Keratinocyte (primary cell): Measurements from ENCODE around the gene BIK. TPM values are rescaled to one million over a fixed set of nuclear protein-coding genes. Genes with fewer than 3 reads are reported as not detected.

Source experiments
- DNase-seq: peaks from one replicate; pipeline ENCODE4 v3.0.0-alpha.2; 2011; ENCODE audit warnings: low read depth, missing footprints, low spot score
- FAIRE-seq: peaks from 2 replicates; lab custom pipeline; 2011; peaks lifted over from hg19 to GRCh38; lab: Jason Lieb, UNC
- H2AFZ ChIP-seq: 2 replicates; pipeline ENCODE4 v1.6.0; 2012; ENCODE audit warnings: low read length, control low read depth, inconsistent platforms; ENCODE audit not compliant: control insufficient read depth
- H3K27ac ChIP-seq: 2 replicates; pipeline ENCODE4 v1.5.1; 2011; ENCODE audit warnings: low read length; ENCODE audit not compliant: control insufficient read depth, insufficient read depth
- H3K27me3 ChIP-seq: 3 replicates; pipeline ENCODE4 v1.6.0; 2011; ENCODE audit warnings: low read length; ENCODE audit not compliant: control insufficient read depth, insufficient read depth; ENCODE audit errors: extremely low read depth
- H3K36me3 ChIP-seq, 2 experiments: 2 replicates in 1 of 2; 3 replicates in 1 of 2; pipeline ENCODE4 v1.5.1; 2011; ENCODE audit warnings: low read length in 2 of 2, mild to moderate bottlenecking in 1 of 2; ENCODE audit not compliant: control insufficient read depth in 2 of 2, insufficient read depth in 2 of 2; ENCODE audit errors: extremely low read depth in 1 of 2
- H3K4me1 ChIP-seq: 3 replicates; pipeline ENCODE4 v1.5.1; 2011; ENCODE audit warnings: low read length; ENCODE audit not compliant: control insufficient read depth, insufficient read depth; ENCODE audit errors: extremely low read depth
- H3K4me2 ChIP-seq: 3 replicates; pipeline ENCODE4 v1.6.0; 2011; ENCODE audit warnings: low read depth, low read length; ENCODE audit not compliant: control insufficient read depth, insufficient read depth; ENCODE audit errors: extremely low read depth
- H3K4me3 ChIP-seq, 3 experiments: fragments of 200-600 bp in 1 of 3; sonication (generic) in 1 of 3; 2 replicates in 2 of 3; 3 replicates in 1 of 3; pipeline ENCODE4 v1.5.1; 2011 to 2016; ENCODE audit warnings: low read length in 3 of 3, mild to moderate bottlenecking in 3 of 3, control low read depth in 2 of 3, inconsistent platforms in 1 of 3, low read depth in 1 of 3, mixed read lengths in 1 of 3, mixed run types in 1 of 3, moderate library complexity in 1 of 3; ENCODE audit not compliant: control insufficient read depth in 2 of 3, insufficient read depth in 2 of 3; ENCODE audit errors: extremely low read depth in 1 of 3
- H3K79me2 ChIP-seq: 2 replicates; pipeline ENCODE4 v1.6.0; 2012; ENCODE audit warnings: low read length; ENCODE audit not compliant: control insufficient read depth, insufficient read depth
- H3K9ac ChIP-seq: 3 replicates; pipeline ENCODE4 v1.6.0; 2011; ENCODE audit warnings: low read length; ENCODE audit not compliant: control insufficient read depth, insufficient read depth; ENCODE audit errors: extremely low read depth
- H3K9me1 ChIP-seq: 3 replicates; pipeline ENCODE4 v1.6.0; 2011; ENCODE audit warnings: low read length; ENCODE audit not compliant: control insufficient read depth, insufficient read depth; ENCODE audit errors: extremely low read depth
- H3K9me3 ChIP-seq: 2 replicates; pipeline ENCODE4 v1.5.1; 2012; ENCODE audit warnings: low read depth, low read length; ENCODE audit not compliant: control insufficient read depth
- H4K20me1 ChIP-seq: 3 replicates; pipeline ENCODE4 v1.6.0; 2011; ENCODE audit warnings: low read length; ENCODE audit not compliant: control insufficient read depth, insufficient read depth; ENCODE audit errors: extremely low read depth
- CTCF ChIP-seq, 3 experiments: IDR thresholded peaks in 1 of 3; conservative IDR thresholded peaks in 1 of 3; optimal IDR thresholded peaks in 1 of 3; 2 replicates in 2 of 3; 3 replicates in 1 of 3; pipeline versions ENCODE3 to v1.5.1; 2011; ENCODE audit warnings: low read length in 3 of 3, mild to moderate bottlenecking in 3 of 3, moderate library complexity in 2 of 3, control low read depth in 1 of 3, inconsistent platforms in 1 of 3; ENCODE audit not compliant: insufficient read depth in 2 of 3; ENCODE audit errors: extremely low read depth in 1 of 3
- EZH2 ChIP-seq: IDR thresholded peaks from one replicate; pipeline ENCODE4 v1.6.1; 2012; ENCODE audit warnings: inconsistent platforms, mild to moderate bottlenecking, low read length, moderate library complexity
- dilution Hi-C: fragments of 300-500 bp; cut with MboI; formaldehyde crosslinking; loops from one replicate; pipeline ENCODE4 v1.7.0; 2020; ENCODE audit warnings: low sequenced_read_pairs; ENCODE audit not compliant: extremely low pct_ligation_motif_present
- polyA plus RNA-seq, 5 experiments: library from polyadenylated mRNA; depleted of rRNA in 3 of 5; stranded (reverse) in 3 of 5; stranded (forward) in 1 of 5; unstranded in 1 of 5; fragments of >200 nt; gene quantifications; 1 replicate in 1 of 5; 2 replicates in 3 of 5; 3 replicates in 1 of 5; pipeline versions ENCODE4 v1.2.1 to v1.2.3, GENCODE V29; 2011 to 2012; ENCODE audit warnings: missing spikeins in 2 of 5, low read depth in 1 of 5, low replicate concordance in 1 of 5

The BIK gene
- polyA plus RNA-seq, 1 donor (not counting 4 experiments of a cell fraction or from before 2014, with no cell fraction given), result 4.4 TPM

GRCh38 chr22:43171019-43171491, 60.5 kb downstream of the BIK start:
- no peak overlapping the region for H3K9ac ChIP-seq
- FAIRE-seq, result no peak
- TF ChIP-seq CTCF (optimal IDR thresholded peaks at IDR 0.05 in 1 of 3, IDR thresholded peaks at IDR 0.05 in 1 of 3, conservative IDR thresholded peaks at IDR 0.05 in 1 of 3; ENCODE audit: extremely low read depth in 1 of 3, insufficient read depth in 2 of 3, low read length in 3 of 3) (no peak), EZH2 (no peak)
- dilution Hi-C loops, result no loop called here
- H2AFZ ChIP-seq, result no peak overlapping the region
- H4K20me1 ChIP-seq, result no peaks in the 10 kb centered on the region
- DNase-seq, result no peak
- H3K36me3 ChIP-seq, result peaks cover 24 to 45% of the 10 kb centered on the region in 2 experiments
- no peaks in the 10 kb centered on the region for H3K9me3 ChIP-seq
- no peaks in the 10 kb centered on the region for H3K79me2 ChIP-seq
- H3K4me1 ChIP-seq, result peaks cover 19% of the 10 kb centered on the region
- no peak overlapping the region for H3K27ac ChIP-seq
- H3K4me2 ChIP-seq, result no peak overlapping the region
- no peak overlapping the region for H3K4me3 ChIP-seq
- H3K9me1 ChIP-seq, result no peaks in the 10 kb centered on the region
- H3K27me3 ChIP-seq, result no peaks in the 10 kb centered on the region

DNA sequence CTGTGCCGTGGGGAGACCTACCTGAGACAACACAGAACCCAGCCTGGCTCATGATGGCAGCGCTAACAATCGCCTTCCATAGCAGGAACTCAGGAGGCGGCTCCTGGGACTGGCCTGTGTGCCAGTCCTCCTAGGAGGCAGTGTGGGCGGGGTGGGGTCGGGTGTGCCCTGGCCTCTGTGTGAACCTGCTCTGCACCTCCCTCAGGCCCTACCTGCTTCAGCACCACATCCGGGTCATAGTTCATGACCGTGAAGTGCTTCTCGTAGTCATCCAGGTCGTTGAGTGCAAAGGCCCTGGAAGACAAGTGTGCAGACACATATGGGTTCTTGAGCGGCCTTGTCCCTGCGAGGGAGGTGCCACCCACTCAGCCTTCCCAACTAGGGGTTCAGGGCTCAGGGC, 61.1 kb downstream of the BIK start:
- H3K9me1 ChIP-seq, result no peaks in the 10 kb centered on the region
- H4K20me1 ChIP-seq, result no peaks in the 10 kb centered on the region
- peaks cover 24 to 45% of the 10 kb centered on the region in 2 experiments for H3K36me3 ChIP-seq
- no peak overlapping the region for H3K27ac ChIP-seq
- no peaks in the 10 kb centered on the region for H3K9me3 ChIP-seq
- FAIRE-seq (no peak), DNase-seq (no peak)
- dilution Hi-C loops, result no loop called here
- no peaks in the 10 kb centered on the region for H3K79me2 ChIP-seq
- peaks cover 19% of the 10 kb centered on the region for H3K4me1 ChIP-seq
- H3K9ac ChIP-seq, result no peak overlapping the region
- H3K4me2 ChIP-seq, result no peak overlapping the region
- no peak for TF ChIP-seq CTCF (optimal IDR thresholded peaks at IDR 0.05 in 1 of 3, IDR thresholded peaks at IDR 0.05 in 1 of 3, conservative IDR thresholded peaks at IDR 0.05 in 1 of 3; ENCODE audit: extremely low read depth in 1 of 3, insufficient read depth in 2 of 3, low read length in 3 of 3)
- H3K4me3 ChIP-seq, result no peak overlapping the region
- no peak overlapping the region for H2AFZ ChIP-seq
- no peaks in the 10 kb centered on the region for H3K27me3 ChIP-seq
